Mucosa of descending colon (tissue), 3 donors: ENCODE measurements around the gene RXRG. TPM values are rescaled to one million over a fixed set of nuclear protein-coding genes. Genes with fewer than 3 reads are reported as not detected.

Experiments used
- ATAC-seq: fragments of 200-7000 bp; cut with Tn5 transposase; one replicate; pipeline ENCODE4 v1.9.1; 2020; ENCODE audit warnings: mild to moderate bottlenecking, moderate library complexity
- DNase-seq, 3 donors: peaks; one replicate each; pipeline ENCODE4 v3.0.0-alpha.2; 2020
- H3K36me3 ChIP-seq: fragments of 200-600 bp; one replicate; pipeline ENCODE4 v1.8.0; 2021; ENCODE audit warnings: low read depth, mild to moderate bottlenecking
- H3K4me1 ChIP-seq: fragments of 200-600 bp; one replicate; pipeline ENCODE4 v1.8.0; 2021; ENCODE audit warnings: low read depth, mild to moderate bottlenecking
- H3K4me3 ChIP-seq: fragments of 200-600 bp; one replicate; pipeline ENCODE4 v1.8.0; 2021; ENCODE audit warnings: mild to moderate bottlenecking
- H3K9me3 ChIP-seq: fragments of 200-600 bp; one replicate; pipeline ENCODE4 v1.8.0; 2021; ENCODE audit warnings: mild to moderate bottlenecking
- CTCF ChIP-seq: fragments of 200-600 bp; IDR thresholded peaks from one replicate; pipeline ENCODE4 v1.8.0; 2022; ENCODE audit warnings: antibody characterized with exemption, mild to moderate bottlenecking
- intact Hi-C, 2 donors: fragments of 100-400 bp; cut with DNase I in 1 of 2; cut with micrococcal nuclease in 1 of 2; formaldehyde crosslinking; loops; one replicate each; pipeline versions ENCODE4 v1.11.0 to v1.11.1; 2022; cut with DNase I, micrococcal nuclease
- total RNA-seq, 3 donors: library from RNA; stranded (reverse); fragmentation: NEBNext Ultra II Directional in 2 of 3; extraction: Animal tissue kit (Norgen Biotek cat#: 25700) in 2 of 3; gene quantifications; one replicate each; pipeline versions ENCODE4 v1.2.1 to v1.2.4, GENCODE V29; 2021 to 2023
- donor health status: DM: no; HTN: no; CAD: no; lungs with moderate emphysema.
- donor health status: DM: no; HTN: no; CAD: no.
- donor health status: DM: no; HTN: yes; CAD: no.

The RXRG gene
- total RNA-seq, 3 donors from 2014 or later: 0.29 to 1.8 (median 1.1) TPM

- Histone ChIP-seq H3K4me1 (peaks cover 10% of the 10 kb centered on the region), H3K4me3 (no peak overlapping the region), H3K9me3 (no peaks in the 10 kb centered on the region), H3K36me3 (no peaks in the 10 kb centered on the region)
- no peak for DNase-seq
- intact Hi-C loops: loop anchor here in 1 of 2 donors (5.0 kb wide), 1 partner anchor 203 kb away; no protein-coding TSS in a partner anchor
- ATAC-seq: no peak
- no peak for TF ChIP-seq CTCF
Observed at GRCh38 chr1:165389609-165390008, 55.3 kb downstream of the RXRG start.

GRCh38 chr1:165387961-165388360, 57.0 kb downstream of the RXRG start:
- H3K4me1 ChIP-seq: peaks cover 5% of the 10 kb centered on the region
- DNase-seq (no peak), ATAC-seq (no peak)
- H3K36me3 ChIP-seq: no peaks in the 10 kb centered on the region
- H3K9me3 ChIP-seq: no peaks in the 10 kb centered on the region
- TF ChIP-seq CTCF: no peak
- no peak overlapping the region for H3K4me3 ChIP-seq
- intact Hi-C loops: no loop called here

- ATAC-seq: no peak
- Histone ChIP-seq H3K9me3 (no peaks in the 10 kb centered on the region), H3K36me3 (no peaks in the 10 kb centered on the region), H3K4me1 (peaks cover under 1% of the 10 kb centered on the region), H3K4me3 (no peak overlapping the region)
- intact Hi-C loops: no loop called here
- no peak for DNase-seq
- TF ChIP-seq CTCF: no peak
Observed at GRCh38 chr1:165387505-165387904, 57.4 kb downstream of the RXRG start.

- DNase-seq (no peak), ATAC-seq (no peak)
- Histone ChIP-seq H3K9me3 (no peaks in the 10 kb centered on the region), H3K36me3 (no peaks in the 10 kb centered on the region), H3K4me1 (no peaks in the 10 kb centered on the region), H3K4me3 (no peak overlapping the region)
- intact Hi-C loops: no loop called here
- no peak for TF ChIP-seq CTCF
Observed at GRCh38 chr1:165383599-165384405, 61.1 kb downstream of the RXRG start.

- no peak overlapping the region for H3K4me3 ChIP-seq
- no peaks in the 10 kb centered on the region for H3K9me3 ChIP-seq
- peak; percentile 44 for ATAC-seq
- no peaks in the 10 kb centered on the region for H3K4me1 ChIP-seq
- no peak for TF ChIP-seq CTCF
- peak in 1 of 3 donors; percentile 56 for DNase-seq
- H3K36me3 ChIP-seq: no peaks in the 10 kb centered on the region
- intact Hi-C loops: no loop called here
Observed at GRCh38 chr1:165383067-165383466, 61.9 kb downstream of the RXRG start.
